AG10803 (cell line): ENCODE measurements around the gene PEAR1.
A peak's percentile ranks its signal among the peaks of the same experiment; 100 is the strongest.

Experiments
- DNase-seq: peaks from one replicate; pipeline ENCODE4 v3.0.0; 2010; ENCODE audit warnings: low read depth
- H3K4me3 ChIP-seq: 2 replicates; pipeline ENCODE4 v1.5.1; 2011; ENCODE audit warnings: mild to moderate bottlenecking, low read length, control low read depth
- TF ChIP-seq, protein P1 (sequence below): conservative IDR thresholded peaks from 2 replicates; pipeline ENCODE4 v1.5.1; 2011; ENCODE audit warnings: mild to moderate bottlenecking, low read length, control low read depth, inconsistent platforms

The PEAR1 gene, protein sequence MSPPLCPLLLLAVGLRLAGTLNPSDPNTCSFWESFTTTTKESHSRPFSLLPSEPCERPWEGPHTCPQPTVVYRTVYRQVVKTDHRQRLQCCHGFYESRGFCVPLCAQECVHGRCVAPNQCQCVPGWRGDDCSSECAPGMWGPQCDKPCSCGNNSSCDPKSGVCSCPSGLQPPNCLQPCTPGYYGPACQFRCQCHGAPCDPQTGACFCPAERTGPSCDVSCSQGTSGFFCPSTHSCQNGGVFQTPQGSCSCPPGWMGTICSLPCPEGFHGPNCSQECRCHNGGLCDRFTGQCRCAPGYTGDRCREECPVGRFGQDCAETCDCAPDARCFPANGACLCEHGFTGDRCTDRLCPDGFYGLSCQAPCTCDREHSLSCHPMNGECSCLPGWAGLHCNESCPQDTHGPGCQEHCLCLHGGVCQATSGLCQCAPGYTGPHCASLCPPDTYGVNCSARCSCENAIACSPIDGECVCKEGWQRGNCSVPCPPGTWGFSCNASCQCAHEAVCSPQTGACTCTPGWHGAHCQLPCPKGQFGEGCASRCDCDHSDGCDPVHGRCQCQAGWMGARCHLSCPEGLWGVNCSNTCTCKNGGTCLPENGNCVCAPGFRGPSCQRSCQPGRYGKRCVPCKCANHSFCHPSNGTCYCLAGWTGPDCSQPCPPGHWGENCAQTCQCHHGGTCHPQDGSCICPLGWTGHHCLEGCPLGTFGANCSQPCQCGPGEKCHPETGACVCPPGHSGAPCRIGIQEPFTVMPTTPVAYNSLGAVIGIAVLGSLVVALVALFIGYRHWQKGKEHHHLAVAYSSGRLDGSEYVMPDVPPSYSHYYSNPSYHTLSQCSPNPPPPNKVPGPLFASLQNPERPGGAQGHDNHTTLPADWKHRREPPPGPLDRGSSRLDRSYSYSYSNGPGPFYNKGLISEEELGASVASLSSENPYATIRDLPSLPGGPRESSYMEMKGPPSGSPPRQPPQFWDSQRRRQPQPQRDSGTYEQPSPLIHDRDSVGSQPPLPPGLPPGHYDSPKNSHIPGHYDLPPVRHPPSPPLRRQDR

DNA sequence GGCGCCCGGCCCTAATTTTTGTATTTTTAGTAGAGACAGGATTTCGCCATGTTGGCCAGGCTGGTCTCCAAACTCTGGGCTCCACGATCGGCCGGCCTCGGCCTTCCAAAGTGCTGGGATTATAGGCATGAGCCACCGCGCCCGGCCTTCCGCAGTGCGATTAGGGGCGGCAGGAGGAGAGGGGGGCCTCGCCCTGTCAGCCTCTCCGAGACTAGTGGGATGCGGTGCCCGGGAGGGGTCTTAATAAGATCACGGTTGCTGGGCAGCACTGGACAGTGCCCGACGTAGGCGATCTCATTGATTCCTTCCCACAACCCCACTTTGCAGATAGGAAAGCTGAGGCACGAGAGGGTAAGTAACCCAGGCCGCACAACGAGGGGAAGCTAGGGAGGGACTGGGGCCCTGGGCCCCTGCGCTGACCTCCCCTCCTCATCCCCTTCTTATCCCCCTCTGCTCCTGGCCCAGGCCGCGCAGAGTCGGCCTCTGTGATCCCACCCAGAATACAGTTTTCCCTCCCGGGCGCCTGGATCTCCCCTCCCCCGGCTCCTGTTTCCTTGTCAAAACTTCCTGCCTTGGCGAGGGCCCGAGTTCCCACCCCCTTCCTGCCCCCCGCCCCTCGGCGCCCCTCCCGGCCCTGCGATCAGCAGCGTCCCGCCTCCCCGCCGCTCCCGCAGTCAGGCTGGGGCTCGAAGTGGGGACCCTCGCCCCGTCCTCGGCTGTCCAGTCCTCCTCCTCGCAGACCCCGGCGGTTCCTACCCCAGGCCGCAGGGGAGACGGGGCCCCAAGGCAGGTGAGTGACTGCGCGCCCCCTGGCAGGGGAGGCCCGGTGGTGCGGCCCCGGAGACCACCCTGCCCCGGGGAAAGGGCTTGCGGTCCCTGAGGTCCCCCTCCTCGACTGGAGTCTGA, at the start of gene PEAR1:
Gene PEAR1 (plus strand): TSS at position 671 of the 906 bp plus-strand sequence. CDS start 10,209 bp downstream, outside the sequence.
- DNase-seq: no peak
- H3K4me3 ChIP-seq: peak within 1 kb of the TSS; percentile 56
- TF ChIP-seq, protein P1, sequence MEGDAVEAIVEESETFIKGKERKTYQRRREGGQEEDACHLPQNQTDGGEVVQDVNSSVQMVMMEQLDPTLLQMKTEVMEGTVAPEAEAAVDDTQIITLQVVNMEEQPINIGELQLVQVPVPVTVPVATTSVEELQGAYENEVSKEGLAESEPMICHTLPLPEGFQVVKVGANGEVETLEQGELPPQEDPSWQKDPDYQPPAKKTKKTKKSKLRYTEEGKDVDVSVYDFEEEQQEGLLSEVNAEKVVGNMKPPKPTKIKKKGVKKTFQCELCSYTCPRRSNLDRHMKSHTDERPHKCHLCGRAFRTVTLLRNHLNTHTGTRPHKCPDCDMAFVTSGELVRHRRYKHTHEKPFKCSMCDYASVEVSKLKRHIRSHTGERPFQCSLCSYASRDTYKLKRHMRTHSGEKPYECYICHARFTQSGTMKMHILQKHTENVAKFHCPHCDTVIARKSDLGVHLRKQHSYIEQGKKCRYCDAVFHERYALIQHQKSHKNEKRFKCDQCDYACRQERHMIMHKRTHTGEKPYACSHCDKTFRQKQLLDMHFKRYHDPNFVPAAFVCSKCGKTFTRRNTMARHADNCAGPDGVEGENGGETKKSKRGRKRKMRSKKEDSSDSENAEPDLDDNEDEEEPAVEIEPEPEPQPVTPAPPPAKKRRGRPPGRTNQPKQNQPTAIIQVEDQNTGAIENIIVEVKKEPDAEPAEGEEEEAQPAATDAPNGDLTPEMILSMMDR: no peak

DNA sequence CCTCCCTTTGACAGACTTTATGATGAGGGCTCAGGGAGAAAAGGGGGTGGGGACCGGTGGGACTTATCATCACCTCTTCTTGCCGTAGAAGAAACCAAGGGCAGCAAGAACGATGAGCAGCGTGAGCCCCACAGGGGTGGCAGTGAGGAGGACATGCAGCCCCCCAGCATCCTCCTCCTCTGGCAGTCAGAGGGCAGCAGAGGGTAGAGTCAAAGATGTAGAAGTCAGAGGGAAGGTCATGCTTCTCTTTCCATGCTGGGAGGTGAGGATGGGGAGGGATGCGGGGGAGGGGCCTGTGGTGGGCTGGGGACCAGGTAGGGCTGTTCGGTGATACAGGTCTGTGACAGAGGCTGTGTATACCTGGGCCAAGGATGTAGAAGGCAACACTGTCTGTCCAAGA, 49.4 kb upstream of the PEAR1 start:
- TF ChIP-seq, protein P1: no peak
- no peak for DNase-seq
- H3K4me3 ChIP-seq: no peak overlapping the region

DNA sequence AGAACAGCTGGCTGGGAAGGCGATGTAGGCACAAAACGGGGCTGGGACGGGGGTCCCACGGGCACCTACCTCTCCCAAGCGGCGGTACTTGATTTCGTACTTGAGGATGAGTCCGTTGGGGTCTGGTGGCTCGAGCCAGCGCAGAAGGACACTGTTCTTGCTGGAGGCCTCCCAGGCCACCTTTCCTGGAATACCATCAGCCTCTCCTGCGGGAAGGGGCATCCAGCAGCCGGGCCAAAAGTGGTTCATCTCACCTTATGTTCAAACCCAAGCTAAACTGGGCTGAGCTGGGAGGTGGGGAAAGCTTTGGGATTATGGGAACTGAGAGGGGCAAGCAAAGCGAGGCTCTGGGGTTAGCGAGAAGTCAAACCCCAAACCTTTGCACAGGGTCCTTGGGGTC, 48.9 kb upstream of the PEAR1 start:
- TF ChIP-seq, protein P1: no peak
- no peak for DNase-seq
- no peak overlapping the region for H3K4me3 ChIP-seq

DNA sequence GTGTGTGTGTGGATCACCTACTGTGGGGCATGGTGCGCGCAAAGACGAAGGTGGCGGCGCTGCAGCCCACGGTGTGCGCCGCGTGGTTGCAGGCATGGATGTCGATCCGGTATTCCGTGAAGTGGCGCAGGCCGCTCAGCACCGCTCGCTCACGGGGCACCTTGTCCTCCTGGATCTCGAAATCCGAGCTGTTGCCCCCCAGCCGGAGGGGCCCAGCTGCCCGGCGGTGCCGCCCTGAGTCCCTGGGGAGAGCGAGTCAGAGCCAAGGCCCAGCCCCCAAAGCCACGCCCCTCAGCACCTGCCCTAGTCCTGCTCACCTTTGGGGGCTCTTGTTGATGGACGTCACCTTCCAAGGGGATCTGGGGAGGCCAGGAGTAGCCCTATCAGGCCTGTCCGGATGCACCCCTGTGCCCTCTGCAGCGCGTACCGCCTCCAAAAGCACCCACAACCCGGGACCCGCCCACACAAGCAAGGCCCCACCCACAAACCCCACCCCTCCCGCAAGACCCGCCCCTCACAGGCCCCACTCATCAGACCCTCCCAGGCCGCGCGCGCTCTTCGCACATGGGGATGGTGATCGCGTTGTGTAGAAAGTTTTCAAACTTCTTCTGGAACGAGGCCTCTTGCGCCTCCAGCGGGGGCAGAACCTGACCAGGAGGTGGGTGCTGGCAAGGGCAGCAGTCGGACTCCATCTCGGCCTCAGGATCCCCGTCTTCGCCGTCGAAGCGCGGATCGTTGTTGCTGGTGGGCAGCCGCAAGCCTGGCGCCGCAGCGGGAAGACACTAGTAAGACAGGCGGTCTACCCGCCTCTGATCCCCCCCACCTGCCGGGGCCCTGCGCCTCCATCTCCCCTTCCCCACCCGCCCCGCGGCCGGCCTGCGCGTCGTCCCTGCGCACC, 48.2 kb upstream of the PEAR1 start:
- DNase-seq: no peak
- H3K4me3 ChIP-seq: no peak overlapping the region
- TF ChIP-seq, protein P1: no peak

DNA sequence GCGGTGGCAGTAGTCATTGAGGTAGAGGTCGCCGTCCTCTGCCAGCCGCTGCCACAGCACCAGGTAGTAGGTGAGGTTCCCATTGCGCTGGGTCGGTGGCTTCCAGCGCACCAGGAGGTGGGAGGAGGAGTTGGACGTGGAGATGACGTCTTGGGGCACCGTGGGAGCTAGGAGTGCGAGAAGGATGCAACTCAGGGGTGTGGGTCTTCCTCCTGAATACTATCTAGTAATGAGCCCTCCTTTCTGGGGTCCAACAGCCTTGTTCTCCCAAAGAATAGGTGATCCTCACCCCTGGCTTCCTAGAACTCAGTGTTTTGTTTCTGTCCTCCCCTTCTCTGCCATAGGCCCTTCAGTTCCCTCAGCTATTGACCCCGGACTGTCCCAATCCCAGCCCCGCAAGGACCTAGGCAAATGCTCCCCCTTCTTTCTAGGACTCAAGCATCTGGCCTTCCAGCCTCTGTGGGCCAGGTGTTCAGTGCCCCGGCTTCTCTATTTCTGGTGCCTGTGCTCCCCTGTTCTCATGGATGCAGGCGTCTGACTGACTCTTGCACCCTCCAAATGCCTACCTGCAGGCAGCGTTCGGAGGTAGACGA, 47.5 kb upstream of the PEAR1 start:
- TF ChIP-seq, protein P1: no peak
- DNase-seq: no peak
- no peak overlapping the region for H3K4me3 ChIP-seq

DNA sequence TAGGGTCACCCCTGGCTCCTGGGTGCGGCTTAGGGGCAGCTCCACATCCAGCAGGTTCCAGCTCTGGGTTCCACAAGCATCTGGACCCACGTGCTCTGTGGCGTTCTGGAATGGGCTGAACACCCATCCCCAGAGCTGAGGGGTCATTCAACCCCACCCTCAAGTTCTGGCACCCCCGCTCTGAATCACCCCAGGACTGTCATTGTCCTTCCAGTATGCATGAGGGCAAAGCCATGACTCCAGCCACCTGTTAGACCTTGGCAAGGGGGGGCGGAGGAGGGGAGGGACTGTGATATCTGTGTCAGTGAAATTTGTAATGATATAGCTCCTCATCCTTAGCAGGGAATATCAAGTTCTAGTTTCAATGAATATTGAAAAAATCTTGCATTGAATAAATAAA, 46.9 kb upstream of the PEAR1 start:
- no peak for DNase-seq
- TF ChIP-seq, protein P1: no peak
- H3K4me3 ChIP-seq: no peak overlapping the region
